Thyroid gland (tissue), 4 donors: ENCODE data around the gene MAP6. TPM values are rescaled to one million over a fixed set of nuclear protein-coding genes. Genes with fewer than 3 reads are reported as not detected.

ENCODE experiments used
- DNase-seq, 2 donors: peaks; one replicate each; pipeline ENCODE4 v3.0.0-alpha.2; 2019
- H3K27ac ChIP-seq, 3 donors: fragments of 200-600 bp; sonication (generic); 1 replicate in 2 of 3; 2 replicates in 1 of 3; pipeline ENCODE4 v1.5.1; 2016 to 2019; ENCODE audit warnings: mild to moderate bottlenecking in 1 of 3, moderate library complexity in 1 of 3
- H3K27me3 ChIP-seq: fragments of 200-600 bp; sonication (generic); one replicate; pipeline ENCODE4 v1.5.1; 2019
- H3K36me3 ChIP-seq, 2 donors: fragments of 200-600 bp; sonication (generic); one replicate each; pipeline ENCODE4 v1.5.1; 2016 to 2019
- H3K4me1 ChIP-seq, 2 donors: fragments of 200-600 bp; sonication (generic); one replicate each; pipeline ENCODE4 v1.5.1; 2017 to 2019
- H3K4me3 ChIP-seq, 3 donors: fragments of 200-600 bp; sonication (generic); replicated peaks in 1 of 3; 1 replicate in 2 of 3; 2 replicates in 1 of 3; pipeline ENCODE4 v1.5.1; 2016; ENCODE audit warnings: mild to moderate bottlenecking in 1 of 3
- H3K9me3 ChIP-seq: fragments of 200-600 bp; sonication (generic); one replicate; pipeline ENCODE4 v1.5.1; 2017
- CTCF ChIP-seq, 6 experiments: fragments of 200-600 bp in 3 of 6; fragments of 450-650 bp in 3 of 6; sonication (generic) in 3 of 6; IDR thresholded peaks; one replicate each; pipeline ENCODE4 v1.5.1; 2016 to 2019; ENCODE audit warnings: antibody characterized with exemption in 6 of 6, mild to moderate bottlenecking in 2 of 6, inconsistent platforms in 1 of 6, moderate library complexity in 1 of 6
- POLR2A ChIP-seq, 2 donors: fragments of 450-650 bp; IDR thresholded peaks; one replicate each; pipeline ENCODE4 v1.6.1; 2017; ENCODE audit warnings: antibody characterized with exemption in 2 of 2, mild to moderate bottlenecking in 2 of 2, moderate library complexity in 1 of 2
- WGBS, 2 donors: methylation state at CpG; one replicate each; pipeline ENCODE4 v1.1.5; 2017; 5-methylcytosine and 5-hydroxymethylcytosine counted together
- intact Hi-C: fragments of 100-400 bp; cut with DNase I; formaldehyde crosslinking; loops from one replicate; pipeline ENCODE4 v1.15.1; 2023
- total RNA-seq, 4 donors: library from RNA; depleted of rRNA; stranded (reverse); fragments of >200 nt; gene quantifications; one replicate each; pipeline ENCODE4 v1.2.3, GENCODE V29; 2016

MAP6 gene
- total RNA-seq, 4 donors from 2014 or later = 4.8 to 13.8 (median 9.4) TPM

GRCh38 chr11:75616281-75616680, 52.6 kb downstream of the MAP6 start:
- Histone ChIP-seq H3K27ac (no peak overlapping the region), H3K4me1 (no peaks in the 10 kb centered on the region), H3K27me3 (no peaks in the 10 kb centered on the region), H3K36me3 (no peaks in the 10 kb centered on the region), H3K4me3 (no peak overlapping the region), H3K9me3 (no peaks in the 10 kb centered on the region)
- 84 to 85% methylated on average over 5 of the region's 5 CpGs for WGBS, 2 donors
- no peak for DNase-seq
- intact Hi-C loops = no loop called here
- TF ChIP-seq CTCF (IDR thresholded peaks at IDR 0.05) (no peak), POLR2A (IDR thresholded peaks at IDR 0.05) (no peak)

GRCh38 chr11:75615751-75616150, 53.1 kb downstream of the MAP6 start:
- Histone ChIP-seq H3K4me1 (no peaks in the 10 kb centered on the region), H3K36me3 (no peaks in the 10 kb centered on the region), H3K9me3 (no peaks in the 10 kb centered on the region), H3K27me3 (no peaks in the 10 kb centered on the region), H3K27ac (no peak overlapping the region), H3K4me3 (no peak overlapping the region)
- TF ChIP-seq POLR2A (IDR thresholded peaks at IDR 0.05) (no peak), CTCF (IDR thresholded peaks at IDR 0.05) (no peak)
- no peak for DNase-seq
- WGBS, 2 donors = 75 to 77% methylated on average over 7 of the region's 7 CpGs
- intact Hi-C loops = no loop called here

- WGBS, 2 donors = 66 to 81% methylated on average over 3 of the region's 3 CpGs
- intact Hi-C loops = no loop called here
- TF ChIP-seq CTCF (IDR thresholded peaks at IDR 0.05) = no peak
- TF ChIP-seq POLR2A (IDR thresholded peaks at IDR 0.05) = no peak
Observed at GRCh38 chr11:75611823-75612222, 57.0 kb downstream of the MAP6 start.

GRCh38 chr11:75606099-75606498, 62.7 kb downstream of the MAP6 start:
- no peak for DNase-seq
- Histone ChIP-seq H3K27me3 (no peaks in the 10 kb centered on the region), H3K4me3 (no peak overlapping the region), H3K9me3 (no peaks in the 10 kb centered on the region), H3K4me1 (peaks cover 0 to 3% of the 10 kb centered on the region in 2 donors), H3K36me3 (no peaks in the 10 kb centered on the region), H3K27ac (no peak overlapping the region)
- WGBS, 2 donors = 89% methylated on average over 8 of the region's 8 CpGs
- TF ChIP-seq CTCF (IDR thresholded peaks at IDR 0.05) (no peak), POLR2A (IDR thresholded peaks at IDR 0.05) (no peak)
- intact Hi-C loops = no loop called here

More at GRCh38 chr11:75611823-75612222, 57.0 kb downstream of the MAP6 start:
- Histone ChIP-seq H3K36me3 (no peaks in the 10 kb centered on the region), H3K4me1 (no peaks in the 10 kb centered on the region), H3K27me3 (no peaks in the 10 kb centered on the region), H3K4me3 (no peak overlapping the region), H3K9me3 (no peaks in the 10 kb centered on the region), H3K27ac (no peak overlapping the region)
- DNase-seq = peak; percentile 28 to 44

- intact Hi-C loops = no loop called here
- H3K27me3 ChIP-seq = no peaks in the 10 kb centered on the region
- no peak overlapping the region for H3K27ac ChIP-seq
- H3K9me3 ChIP-seq = no peaks in the 10 kb centered on the region
- DNase-seq = no peak
- no peak for TF ChIP-seq POLR2A (IDR thresholded peaks at IDR 0.05)
- TF ChIP-seq CTCF (IDR thresholded peaks at IDR 0.05) = no peak
- no peaks in the 10 kb centered on the region for H3K36me3 ChIP-seq
- no peak overlapping the region for H3K4me3 ChIP-seq
- peaks cover 0 to 3% of the 10 kb centered on the region in 2 donors for H3K4me1 ChIP-seq
- WGBS, 2 donors = 90% methylated on average over 16 of the region's 16 CpGs
Observed at GRCh38 chr11:75603791-75604736, 64.8 kb downstream of the MAP6 start.
